ENCODE measurements around the gene CBX2.

Gene CBX2

GRCh38 chr17:79819534-79820276, 41.8 kb downstream of the CBX2 start:
- no peak overlapping the region for H3K4me3 ChIP-seq (ENCODE audit: low read length)
- TF ChIP-seq, protein P1, sequence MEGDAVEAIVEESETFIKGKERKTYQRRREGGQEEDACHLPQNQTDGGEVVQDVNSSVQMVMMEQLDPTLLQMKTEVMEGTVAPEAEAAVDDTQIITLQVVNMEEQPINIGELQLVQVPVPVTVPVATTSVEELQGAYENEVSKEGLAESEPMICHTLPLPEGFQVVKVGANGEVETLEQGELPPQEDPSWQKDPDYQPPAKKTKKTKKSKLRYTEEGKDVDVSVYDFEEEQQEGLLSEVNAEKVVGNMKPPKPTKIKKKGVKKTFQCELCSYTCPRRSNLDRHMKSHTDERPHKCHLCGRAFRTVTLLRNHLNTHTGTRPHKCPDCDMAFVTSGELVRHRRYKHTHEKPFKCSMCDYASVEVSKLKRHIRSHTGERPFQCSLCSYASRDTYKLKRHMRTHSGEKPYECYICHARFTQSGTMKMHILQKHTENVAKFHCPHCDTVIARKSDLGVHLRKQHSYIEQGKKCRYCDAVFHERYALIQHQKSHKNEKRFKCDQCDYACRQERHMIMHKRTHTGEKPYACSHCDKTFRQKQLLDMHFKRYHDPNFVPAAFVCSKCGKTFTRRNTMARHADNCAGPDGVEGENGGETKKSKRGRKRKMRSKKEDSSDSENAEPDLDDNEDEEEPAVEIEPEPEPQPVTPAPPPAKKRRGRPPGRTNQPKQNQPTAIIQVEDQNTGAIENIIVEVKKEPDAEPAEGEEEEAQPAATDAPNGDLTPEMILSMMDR (conservative IDR thresholded peaks at IDR 0.05; ENCODE audit: low read depth, low read length): no peak
- no peak for DNase-seq (ENCODE audit: low read depth)

DNA sequence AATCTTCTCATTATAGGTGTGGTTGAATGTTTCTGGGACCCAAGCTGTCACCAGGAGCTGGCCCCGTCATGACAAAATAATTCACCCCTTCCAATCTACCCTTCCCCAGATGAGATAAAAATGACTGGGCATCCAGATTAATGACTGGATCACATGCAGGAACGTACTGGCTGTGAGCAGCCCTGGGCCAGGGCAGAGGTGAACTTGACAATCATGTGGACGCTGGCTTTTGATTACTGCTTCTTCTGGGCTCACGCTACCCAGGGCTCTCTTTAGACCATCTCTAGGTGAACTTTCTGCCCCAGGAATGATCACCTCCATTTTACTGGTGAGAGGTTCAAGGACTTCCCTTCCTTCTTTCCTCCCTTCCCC, 43.0 kb downstream of the CBX2 start:
- DNase-seq (ENCODE audit: low read depth): no peak
- H3K4me3 ChIP-seq (ENCODE audit: low read length): no peak overlapping the region
- TF ChIP-seq, protein P1 (conservative IDR thresholded peaks at IDR 0.05; ENCODE audit: low read depth, low read length): no peak

- DNase-seq (ENCODE audit: low read depth): no peak
- TF ChIP-seq, protein P1 (conservative IDR thresholded peaks at IDR 0.05; ENCODE audit: low read depth, low read length): no peak
- no peak overlapping the region for H3K4me3 ChIP-seq (ENCODE audit: low read length)
These were observed 43.6 kb downstream of the CBX2 start for GRCh38 chr17:79821331-79822095.

- TF ChIP-seq, protein P1 (conservative IDR thresholded peaks at IDR 0.05; ENCODE audit: low read depth, low read length): no peak
- no peak overlapping the region for H3K4me3 ChIP-seq (ENCODE audit: low read length)
- DNase-seq (ENCODE audit: low read depth): no peak
These were observed 44.7 kb downstream of the CBX2 start for GRCh38 chr17:79822583-79823124.

- no peak for DNase-seq (ENCODE audit: low read depth)
- H3K4me3 ChIP-seq (ENCODE audit: low read length): no peak overlapping the region
- TF ChIP-seq, protein P1 (conservative IDR thresholded peaks at IDR 0.05; ENCODE audit: low read depth, low read length): no peak
These were observed 46.3 kb downstream of the CBX2 start for GRCh38 chr17:79824234-79824633.

- no peak for DNase-seq (ENCODE audit: low read depth)
- TF ChIP-seq, protein P1 (conservative IDR thresholded peaks at IDR 0.05; ENCODE audit: low read depth, low read length): no peak
- no peak overlapping the region for H3K4me3 ChIP-seq (ENCODE audit: low read length)
These were observed 47.1 kb downstream of the CBX2 start for GRCh38 chr17:79824893-79825579.

Measured in retinal pigment epithelial cell (primary cell).